GM18499 (cell line): ENCODE data around the gene MACF1.

Source experiments
- ATAC-seq: cut with Tn5 transposase; IDR thresholded peaks from one replicate; pipeline ENCODE4 v1.9.1; 2021; ENCODE audit warnings: moderate number of reproducible peaks; ENCODE audit not compliant: insufficient read depth, unreplicated experiment

MACF1 gene

DNA sequence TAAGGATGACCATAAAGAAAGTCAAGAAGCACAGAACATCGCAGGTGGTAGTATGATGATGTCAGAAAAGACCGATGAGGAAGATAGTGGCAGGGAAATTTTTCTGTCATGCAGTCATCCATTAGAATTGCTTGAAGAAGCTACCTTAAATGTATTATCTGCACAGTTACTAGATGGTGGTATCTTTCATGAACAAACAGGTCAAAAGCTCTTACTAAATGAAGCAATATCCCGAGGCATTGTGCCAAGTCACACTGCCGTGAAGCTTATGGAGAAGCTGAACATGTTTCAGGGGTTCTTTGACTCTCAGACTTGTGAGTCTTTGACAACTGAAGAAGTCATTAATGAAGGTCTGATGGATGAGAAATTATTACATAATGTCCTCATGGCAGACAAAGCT, 128.8 kb downstream of the MACF1 start:
- ATAC-seq: no peak

GRCh38 chr1:39335216-39335615, 130.7 kb downstream of the MACF1 start:
- no peak for ATAC-seq

DNA sequence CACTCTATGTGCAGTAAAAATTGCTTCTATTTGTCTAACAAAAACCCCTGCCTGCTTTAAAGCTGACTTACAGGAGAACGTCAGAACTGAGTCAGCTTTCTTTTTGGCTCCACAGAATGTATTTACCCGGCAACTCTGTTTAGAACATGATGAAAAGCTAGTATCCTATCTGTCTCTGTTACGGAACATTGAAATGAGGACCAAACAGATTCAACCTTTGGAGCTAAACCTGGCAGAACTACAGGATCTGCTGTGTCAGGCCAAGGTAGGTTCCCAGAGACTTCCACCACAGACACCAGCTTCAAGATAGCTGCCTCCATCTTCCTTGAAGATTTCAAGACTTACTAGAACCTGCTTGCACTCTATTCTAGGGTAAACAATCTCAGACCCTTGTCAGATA, 132.6 kb downstream of the MACF1 start:
- no peak for ATAC-seq

DNA sequence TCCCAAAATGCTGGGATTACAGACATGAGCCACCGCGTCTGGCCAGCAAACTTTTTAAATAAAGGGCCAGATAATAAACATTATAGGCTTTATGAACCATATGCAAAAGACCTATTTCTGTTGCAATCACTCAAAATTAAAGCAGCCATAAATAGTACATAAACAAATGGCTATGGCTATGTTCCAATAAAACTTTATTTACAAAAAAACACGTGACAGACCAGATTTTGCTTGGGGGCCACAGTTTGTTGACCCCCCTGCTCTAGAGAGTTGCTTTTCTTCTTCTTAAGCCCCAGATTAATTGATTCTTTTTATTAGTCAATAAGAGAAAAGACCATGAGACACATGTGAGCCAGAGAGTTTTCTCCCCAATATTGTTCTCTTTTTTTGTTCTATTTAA, 138.3 kb downstream of the MACF1 start:
- ATAC-seq: no peak

- ATAC-seq: no peak
Measured at GRCh38 chr1:39344394-39345154, 140.1 kb downstream of the MACF1 start.

- ATAC-seq: no peak
Measured at GRCh38 chr1:39346872-39347271, 142.4 kb downstream of the MACF1 start.

GRCh38 chr1:39348278-39348677, 143.8 kb downstream of the MACF1 start:
- no peak for ATAC-seq

DNA sequence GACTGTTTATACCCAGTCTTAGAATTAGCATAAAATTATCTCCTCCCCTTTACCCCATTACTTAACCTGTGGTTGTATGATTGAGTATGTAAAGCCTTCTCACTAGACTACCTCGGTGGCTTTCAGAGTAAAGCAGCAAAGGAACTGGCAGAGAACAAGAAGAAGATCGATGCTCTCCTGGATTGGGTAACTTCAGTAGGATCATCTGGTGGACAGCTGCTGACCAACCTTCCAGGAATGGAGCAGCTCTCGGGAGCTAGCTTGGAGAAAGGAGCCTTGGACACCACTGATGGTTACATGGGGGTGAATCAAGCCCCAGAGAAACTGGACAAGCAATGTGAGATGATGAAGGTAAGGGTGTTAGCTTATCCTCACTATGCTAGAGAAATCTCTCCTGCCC, 148.4 kb downstream of the MACF1 start:
- no peak for ATAC-seq

GRCh38 chr1:39354572-39354971, 150.1 kb downstream of the MACF1 start:
- no peak for ATAC-seq

- no peak for ATAC-seq
Measured at GRCh38 chr1:39358491-39358890, 154.0 kb downstream of the MACF1 start.

DNA sequence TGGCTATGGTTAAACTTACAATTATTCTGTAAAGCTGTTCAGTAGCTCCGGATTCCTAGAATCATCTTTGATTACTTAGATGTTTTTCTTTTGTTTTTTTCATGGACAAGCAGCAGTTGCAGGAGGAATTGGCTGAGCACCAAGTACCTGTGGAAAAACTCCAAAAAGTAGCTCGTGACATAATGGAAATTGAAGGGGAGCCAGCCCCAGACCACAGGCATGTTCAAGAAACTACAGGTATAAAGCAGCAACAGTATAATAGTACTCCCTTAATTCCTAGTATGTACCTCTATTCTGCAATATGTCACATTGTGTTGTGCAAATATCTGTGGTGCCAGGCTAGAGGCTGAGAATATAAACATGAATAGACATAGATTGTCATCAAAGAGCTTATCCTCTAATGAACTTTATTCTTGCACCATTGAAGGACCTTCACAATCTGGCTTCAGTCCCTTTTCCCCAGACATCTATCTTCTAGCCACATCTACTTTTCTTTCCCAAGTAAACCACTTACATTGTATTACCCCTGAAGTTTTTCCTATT, 154.6 kb downstream of the MACF1 start:
- ATAC-seq: no peak

- no peak for ATAC-seq
Measured at GRCh38 chr1:39360731-39361130, 156.2 kb downstream of the MACF1 start.

DNA sequence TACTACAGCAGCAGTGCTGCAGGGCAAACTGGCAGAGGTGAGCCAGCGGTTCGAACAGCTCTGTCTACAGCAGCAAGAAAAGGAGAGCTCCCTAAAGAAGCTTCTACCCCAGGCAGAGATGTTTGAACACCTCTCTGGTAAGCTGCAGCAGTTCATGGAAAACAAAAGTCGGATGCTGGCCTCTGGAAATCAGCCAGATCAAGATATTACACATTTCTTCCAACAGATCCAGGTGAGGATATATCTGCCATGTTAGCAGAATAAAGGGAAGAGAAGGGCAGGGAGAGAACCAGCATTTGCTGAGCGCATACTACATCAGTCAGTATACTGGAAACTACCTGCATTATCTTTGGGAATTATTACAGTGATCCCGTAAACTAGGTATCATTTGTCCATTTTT, 157.0 kb downstream of the MACF1 start:
- no peak for ATAC-seq

DNA sequence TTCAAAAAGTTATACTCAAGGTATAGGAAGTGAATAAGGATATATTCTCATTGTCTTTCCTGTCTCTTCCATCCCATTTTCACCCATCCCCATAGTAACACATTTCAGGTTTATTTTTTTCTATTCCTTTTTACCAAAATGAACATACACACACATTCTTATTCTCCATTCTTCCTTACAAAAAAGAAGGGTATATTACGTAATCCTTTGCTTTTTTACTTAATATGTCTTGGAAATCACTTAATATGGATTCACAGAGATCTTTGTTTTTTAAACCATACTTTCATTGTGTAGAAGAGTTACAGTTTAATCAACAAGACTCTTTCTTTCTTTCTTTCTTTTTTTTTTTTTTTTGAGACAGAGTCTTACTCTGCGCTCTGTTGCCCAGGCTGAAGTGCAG, 158.8 kb downstream of the MACF1 start:
- ATAC-seq: no peak

- ATAC-seq: no peak
Measured at GRCh38 chr1:39368045-39368444, 163.6 kb downstream of the MACF1 start.

DNA sequence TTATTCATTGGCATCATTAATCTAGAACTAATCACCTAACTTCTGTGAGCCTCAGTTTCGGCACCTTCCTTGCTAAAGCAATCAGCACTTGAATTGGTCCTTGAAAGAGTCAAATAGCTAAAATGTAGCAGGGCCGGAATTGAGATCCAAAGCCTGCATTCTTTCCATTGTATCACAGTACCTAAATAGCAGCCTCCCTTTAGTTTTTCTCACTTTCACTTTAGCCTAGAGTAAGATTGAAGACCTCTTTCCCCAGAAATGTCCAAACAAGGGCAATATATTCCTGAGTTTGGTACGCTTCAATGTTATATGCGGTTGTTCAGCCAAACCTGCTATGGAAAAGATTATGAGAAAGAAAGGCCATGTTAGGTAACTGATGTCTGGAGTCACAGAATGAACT, 165.1 kb downstream of the MACF1 start:
- ATAC-seq: no peak

DNA sequence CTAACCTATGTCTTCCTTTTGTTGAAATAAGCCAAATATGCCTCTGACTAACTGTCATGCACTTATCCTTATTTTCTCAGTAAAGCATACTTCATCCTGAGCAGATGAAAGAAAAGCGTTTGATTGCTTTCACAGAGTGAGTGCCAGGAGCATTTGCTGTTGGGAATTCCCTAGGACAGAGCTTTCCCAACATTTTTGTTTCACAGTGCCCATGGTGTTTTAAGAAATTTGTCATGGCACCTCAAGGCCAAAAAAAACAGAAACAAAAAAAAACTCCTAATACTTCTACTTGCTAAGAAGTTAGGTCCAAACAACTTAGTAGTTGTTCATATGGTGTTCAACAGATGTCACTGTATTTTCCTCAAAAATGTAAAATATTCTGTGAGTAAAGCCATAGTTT, 166.1 kb downstream of the MACF1 start:
- no peak for ATAC-seq

DNA sequence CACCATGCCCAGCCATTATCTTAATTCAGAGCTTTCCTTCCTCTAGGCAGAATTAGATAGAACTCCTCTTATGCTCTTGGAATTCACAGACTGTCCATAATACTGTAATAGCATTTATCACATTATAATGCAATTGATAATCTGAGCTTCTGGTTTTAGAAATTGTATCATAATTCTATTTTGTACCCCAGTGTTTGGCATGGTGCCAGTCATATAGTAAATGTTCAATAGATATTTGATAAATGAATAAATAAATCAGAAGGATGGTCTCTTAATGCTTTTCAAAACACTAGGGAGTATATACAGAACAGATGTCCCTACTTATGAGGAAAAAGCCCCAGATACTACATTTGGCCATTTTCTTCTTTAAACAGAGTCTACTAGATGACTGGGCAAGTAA, 167.6 kb downstream of the MACF1 start:
- ATAC-seq: no peak

DNA sequence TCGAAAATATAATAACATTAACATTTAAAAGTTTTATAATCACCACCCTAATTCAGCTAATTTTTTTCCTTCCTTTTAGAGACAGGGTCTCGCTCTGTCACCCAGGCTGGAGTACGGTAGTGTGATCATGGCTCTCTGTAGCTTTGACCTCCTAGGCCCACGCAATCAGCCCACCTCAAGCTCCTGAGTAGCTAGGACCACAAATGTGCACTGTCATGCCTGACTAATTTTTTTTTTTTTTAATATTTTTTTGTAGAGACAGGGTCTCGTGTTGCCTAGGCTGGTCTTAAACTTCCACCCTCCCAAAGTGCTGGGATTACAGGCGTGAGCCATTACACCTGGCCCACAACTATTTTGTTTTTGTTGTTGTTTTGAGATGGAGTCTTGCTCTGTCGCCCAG, 172.2 kb downstream of the MACF1 start:
- ATAC-seq: no peak

DNA sequence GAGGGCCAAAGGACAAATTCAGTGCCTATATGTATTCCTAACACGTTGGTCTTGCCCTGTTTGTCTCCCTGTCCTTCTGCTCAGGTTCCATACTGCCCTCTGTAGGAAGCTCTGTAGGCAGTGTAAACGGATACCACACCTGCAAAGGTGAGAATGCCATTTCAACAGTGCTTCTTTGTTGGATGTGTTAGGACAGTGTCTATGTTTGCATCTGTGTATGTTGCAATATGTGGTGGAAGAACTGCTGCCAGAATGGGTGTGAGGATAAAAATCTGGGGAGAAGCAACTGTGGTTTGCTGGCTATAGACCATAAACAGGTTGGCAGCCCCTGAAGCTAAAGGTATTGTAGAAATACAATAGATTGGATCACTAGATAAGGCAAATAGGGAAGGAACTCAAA, 173.9 kb downstream of the MACF1 start:
- ATAC-seq: no peak

- ATAC-seq: no peak
Measured at GRCh38 chr1:39379187-39379586, 174.7 kb downstream of the MACF1 start.

DNA sequence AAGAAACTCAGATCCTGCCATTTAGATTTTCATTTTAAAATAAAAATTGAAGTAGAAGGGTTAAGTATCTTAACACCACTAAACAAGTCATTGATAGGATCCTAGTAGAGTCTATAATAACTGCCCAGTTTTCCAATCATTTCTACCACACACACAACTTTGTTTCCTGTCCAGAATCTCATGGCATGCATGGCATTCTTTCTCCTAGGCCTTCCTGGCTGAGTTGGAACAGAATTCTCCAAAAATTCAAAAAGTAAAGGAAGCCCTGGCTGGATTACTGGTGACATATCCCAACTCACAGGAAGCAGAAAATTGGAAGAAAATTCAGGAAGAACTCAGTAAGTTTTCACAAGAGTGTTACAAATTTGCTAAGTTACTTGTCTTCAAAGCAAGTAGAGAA, 175.5 kb downstream of the MACF1 start:
- ATAC-seq: no peak
